ENCODE results near the gene APCDD1. TPM values are rescaled to one million over a fixed set of nuclear protein-coding genes. Genes with fewer than 3 reads are reported as not detected.

APCDD1 gene
- total and polyA plus RNA-seq, 2 of the 13 experiments (the other 11 are each of a cell fraction or from before 2014, with no cell fraction given) = 2.1 to 8.6 TPM

DNA sequence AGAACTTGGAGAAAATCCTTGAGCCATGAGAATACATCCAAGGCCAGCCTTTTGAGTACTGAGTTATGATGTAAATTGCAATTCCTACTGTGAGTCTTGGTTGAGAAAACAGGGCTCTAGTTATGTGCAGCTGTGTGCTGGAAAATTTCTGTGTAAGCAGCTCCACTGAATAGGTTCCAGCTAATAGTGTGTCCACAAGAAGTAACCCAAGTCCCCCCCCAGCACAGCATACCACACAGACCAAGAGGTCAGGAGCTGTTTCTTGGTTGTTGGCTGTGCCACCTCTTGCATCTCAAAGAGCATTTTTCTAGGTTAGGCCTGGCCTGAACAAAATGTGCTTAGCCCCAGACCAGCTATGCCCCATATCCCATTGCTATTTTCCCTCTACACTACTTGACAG, 36.8 kb upstream of the APCDD1 start:
- no peak overlapping the region for H3K27ac ChIP-seq (ENCODE audit: extremely low read length, insufficient read depth, low read length)
- no peak overlapping the region for H3K4me2 ChIP-seq (ENCODE audit: low read depth, low read length)
- no peak overlapping the region for H3K9ac ChIP-seq (ENCODE audit: insufficient read depth, low read depth, low read length)
- CTCF ChIA-PET (ENCODE audit: low intra/inter-chr PET ratio, low total read pairs) = no interaction called here
- no TSS peak for BruUV-seq (replicated peaks)
- no peaks in the 10 kb centered on the region for H3K79me2 ChIP-seq (ENCODE audit: insufficient read depth, low read length)
- DNase-seq (ENCODE audit: low spot score) (no peak), FAIRE-seq (no peak), ATAC-seq (no peak)
- TF ChIP-seq, protein P1, sequence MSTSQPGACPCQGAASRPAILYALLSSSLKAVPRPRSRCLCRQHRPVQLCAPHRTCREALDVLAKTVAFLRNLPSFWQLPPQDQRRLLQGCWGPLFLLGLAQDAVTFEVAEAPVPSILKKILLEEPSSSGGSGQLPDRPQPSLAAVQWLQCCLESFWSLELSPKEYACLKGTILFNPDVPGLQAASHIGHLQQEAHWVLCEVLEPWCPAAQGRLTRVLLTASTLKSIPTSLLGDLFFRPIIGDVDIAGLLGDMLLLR (CRISPR knock-in tag; IDR thresholded peaks at IDR 0.05) = no peak
- no peak for TF ChIP-seq ZNF616 (CRISPR knock-in tag; IDR thresholded peaks at IDR 0.05; ENCODE audit: low read depth)
- TF ChIP-seq SAP130 (CRISPR knock-in tag; IDR thresholded peaks at IDR 0.05; ENCODE audit: low read depth) = no peak
- TF ChIP-seq, protein P2, sequence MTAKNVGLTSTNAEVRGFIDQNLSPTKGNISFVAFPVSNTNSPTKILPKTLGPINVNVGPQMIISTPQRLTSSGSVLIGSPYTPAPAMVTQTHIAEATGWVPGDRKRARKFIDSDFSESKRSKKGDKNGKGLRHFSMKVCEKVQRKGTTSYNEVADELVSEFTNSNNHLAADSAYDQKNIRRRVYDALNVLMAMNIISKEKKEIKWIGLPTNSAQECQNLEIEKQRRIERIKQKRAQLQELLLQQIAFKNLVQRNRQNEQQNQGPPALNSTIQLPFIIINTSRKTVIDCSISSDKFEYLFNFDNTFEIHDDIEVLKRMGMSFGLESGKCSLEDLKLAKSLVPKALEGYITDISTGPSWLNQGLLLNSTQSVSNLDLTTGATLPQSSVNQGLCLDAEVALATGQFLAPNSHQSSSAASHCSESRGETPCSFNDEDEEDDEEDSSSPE (CRISPR knock-in tag; IDR thresholded peaks at IDR 0.05) = no peak
- TF ChIP-seq, protein P3, sequence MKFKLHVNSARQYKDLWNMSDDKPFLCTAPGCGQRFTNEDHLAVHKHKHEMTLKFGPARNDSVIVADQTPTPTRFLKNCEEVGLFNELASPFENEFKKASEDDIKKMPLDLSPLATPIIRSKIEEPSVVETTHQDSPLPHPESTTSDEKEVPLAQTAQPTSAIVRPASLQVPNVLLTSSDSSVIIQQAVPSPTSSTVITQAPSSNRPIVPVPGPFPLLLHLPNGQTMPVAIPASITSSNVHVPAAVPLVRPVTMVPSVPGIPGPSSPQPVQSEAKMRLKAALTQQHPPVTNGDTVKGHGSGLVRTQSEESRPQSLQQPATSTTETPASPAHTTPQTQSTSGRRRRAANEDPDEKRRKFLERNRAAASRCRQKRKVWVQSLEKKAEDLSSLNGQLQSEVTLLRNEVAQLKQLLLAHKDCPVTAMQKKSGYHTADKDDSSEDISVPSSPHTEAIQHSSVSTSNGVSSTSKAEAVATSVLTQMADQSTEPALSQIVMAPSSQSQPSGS (CRISPR knock-in tag; IDR thresholded peaks at IDR 0.05) = no peak
- TF ChIP-seq ZNF343 (CRISPR knock-in tag; IDR thresholded peaks at IDR 0.05) = no peak
- TF ChIP-seq, protein P4, sequence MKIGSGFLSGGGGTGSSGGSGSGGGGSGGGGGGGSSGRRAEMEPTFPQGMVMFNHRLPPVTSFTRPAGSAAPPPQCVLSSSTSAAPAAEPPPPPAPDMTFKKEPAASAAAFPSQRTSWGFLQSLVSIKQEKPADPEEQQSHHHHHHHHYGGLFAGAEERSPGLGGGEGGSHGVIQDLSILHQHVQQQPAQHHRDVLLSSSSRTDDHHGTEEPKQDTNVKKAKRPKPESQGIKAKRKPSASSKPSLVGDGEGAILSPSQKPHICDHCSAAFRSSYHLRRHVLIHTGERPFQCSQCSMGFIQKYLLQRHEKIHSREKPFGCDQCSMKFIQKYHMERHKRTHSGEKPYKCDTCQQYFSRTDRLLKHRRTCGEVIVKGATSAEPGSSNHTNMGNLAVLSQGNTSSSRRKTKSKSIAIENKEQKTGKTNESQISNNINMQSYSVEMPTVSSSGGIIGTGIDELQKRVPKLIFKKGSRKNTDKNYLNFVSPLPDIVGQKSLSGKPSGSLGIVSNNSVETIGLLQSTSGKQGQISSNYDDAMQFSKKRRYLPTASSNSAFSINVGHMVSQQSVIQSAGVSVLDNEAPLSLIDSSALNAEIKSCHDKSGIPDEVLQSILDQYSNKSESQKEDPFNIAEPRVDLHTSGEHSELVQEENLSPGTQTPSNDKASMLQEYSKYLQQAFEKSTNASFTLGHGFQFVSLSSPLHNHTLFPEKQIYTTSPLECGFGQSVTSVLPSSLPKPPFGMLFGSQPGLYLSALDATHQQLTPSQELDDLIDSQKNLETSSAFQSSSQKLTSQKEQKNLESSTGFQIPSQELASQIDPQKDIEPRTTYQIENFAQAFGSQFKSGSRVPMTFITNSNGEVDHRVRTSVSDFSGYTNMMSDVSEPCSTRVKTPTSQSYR (CRISPR knock-in tag; IDR thresholded peaks at IDR 0.05; ENCODE audit: borderline replicate concordance) = no peak
- no peak for TF ChIP-seq NFATC3 (CRISPR knock-in tag; IDR thresholded peaks at IDR 0.05)
- TF ChIP-seq KLF11 (CRISPR knock-in tag; IDR thresholded peaks at IDR 0.05) = no peak
- TF ChIP-seq SMYD3 (CRISPR knock-in tag; IDR thresholded peaks at IDR 0.05) = no peak
- TF ChIP-seq, protein P5, sequence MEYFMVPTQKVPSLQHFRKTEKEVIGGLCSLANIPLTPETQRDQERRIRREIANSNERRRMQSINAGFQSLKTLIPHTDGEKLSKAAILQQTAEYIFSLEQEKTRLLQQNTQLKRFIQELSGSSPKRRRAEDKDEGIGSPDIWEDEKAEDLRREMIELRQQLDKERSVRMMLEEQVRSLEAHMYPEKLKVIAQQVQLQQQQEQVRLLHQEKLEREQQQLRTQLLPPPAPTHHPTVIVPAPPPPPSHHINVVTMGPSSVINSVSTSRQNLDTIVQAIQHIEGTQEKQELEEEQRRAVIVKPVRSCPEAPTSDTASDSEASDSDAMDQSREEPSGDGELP (IDR thresholded peaks at IDR 0.05; ENCODE audit: borderline replicate concordance, low read depth) = no peak
- H3K4me1 ChIP-seq (ENCODE audit: insufficient read depth, low read length) = no peaks in the 10 kb centered on the region
- H4K20me1 ChIP-seq (ENCODE audit: insufficient read depth, low read length) = no peaks in the 10 kb centered on the region
- no peaks in the 10 kb centered on the region for H3K9me3 ChIP-seq (ENCODE audit: low read length)
- in situ Hi-C loops (cut with HindIII; ENCODE audit: extremely low pct_ligation_motif_present, low pct_unique_long_range_greater_than_20kb) = no loop called here
- H3K4me3 ChIP-seq (replicated peaks in 1 of 3; ENCODE audit: insufficient read depth in 1 of 3, low read depth in 2 of 3, low read length in 3 of 3) = no peak overlapping the region
- H3K27me3 ChIP-seq (ENCODE audit: control insufficient read depth in 1 of 2, insufficient read depth in 2 of 2, low read length in 2 of 2) = peaks cover 0 to 12% of the 10 kb centered on the region in 2 experiments; a peak in 3 of 5 replicates
- H2AFZ ChIP-seq (ENCODE audit: low read length) = no peak overlapping the region
- POLR2A ChIA-PET = no interaction called here
- no peaks in the 10 kb centered on the region for H3K36me3 ChIP-seq (replicated peaks in 1 of 2; ENCODE audit: control insufficient read depth in 1 of 2, insufficient read depth in 2 of 2, low read length in 2 of 2)
- intact Hi-C loops (cut with micrococcal nuclease; ENCODE audit: unreplicated experiment) = no loop called here

Measured in HepG2 (cell line).